Endothelial cell of umbilical vein (primary cell): Measurements from ENCODE around the gene FBXO10. TPM values are rescaled to one million over a fixed set of nuclear protein-coding genes. Genes with fewer than 3 reads are reported as not detected.

ENCODE experiments used
- BruUV-seq: library from RNA; stranded (reverse); fragments of 400-500 nt; replicated peaks from 2 replicates; lab custom pipeline; 2021; lab: Mats Ljungman, UMichigan
- CTCF ChIA-PET: fragments of 300-600, 350-600 bp; sonication (Branson Sonifier 250); formaldehyde crosslinking; loops from one replicate; lab custom pipeline; 2021; ENCODE audit warnings: antibody characterized with exemption, inconsistent platforms; lab: Charles Lee
- POLR2A ChIA-PET: fragments of 300-600, 350-600 bp; sonication (Branson Sonifier 250); formaldehyde crosslinking; loops from one replicate; lab custom pipeline; 2021; ENCODE audit warnings: antibody characterized with exemption, inconsistent platforms; lab: Charles Lee
- DNase-seq: peaks from one replicate; pipeline ENCODE4 v3.0.0-alpha.2; 2011; ENCODE audit warnings: low read depth, low spot score
- FAIRE-seq: peaks from 2 replicates; lab custom pipeline; 2011; peaks lifted over from hg19 to GRCh38; lab: Jason Lieb, UNC
- H2AFZ ChIP-seq: 2 replicates; pipeline ENCODE4 v1.6.0; 2012; ENCODE audit warnings: low read depth, low read length, control low read depth, inconsistent platforms
- H3K27ac ChIP-seq: 2 replicates; pipeline ENCODE4 v1.5.1; 2011; ENCODE audit warnings: low read depth, mild to moderate bottlenecking, control low read depth, low read length, moderate library complexity; ENCODE audit not compliant: insufficient read depth
- H3K27me3 ChIP-seq, 2 experiments: 2 replicates each; pipeline versions ENCODE4 v1.6.0 to v1.6.1; 2011; ENCODE audit warnings: low read length in 2 of 2, mixed read lengths in 1 of 2; ENCODE audit not compliant: control insufficient read depth in 2 of 2, insufficient read depth in 2 of 2
- H3K36me3 ChIP-seq, 2 experiments: 2 replicates in 1 of 2; 3 replicates in 1 of 2; pipeline ENCODE4 v1.5.1; 2011; ENCODE audit warnings: low read length in 2 of 2, mild to moderate bottlenecking in 1 of 2, moderate library complexity in 1 of 2; ENCODE audit not compliant: control insufficient read depth in 2 of 2, insufficient read depth in 2 of 2; ENCODE audit errors: extremely low read depth in 1 of 2
- H3K4me1 ChIP-seq: 3 replicates; pipeline ENCODE4 v1.5.1; 2011; ENCODE audit warnings: mild to moderate bottlenecking, low read length; ENCODE audit not compliant: control insufficient read depth, insufficient read depth; ENCODE audit errors: extremely low read depth
- H3K4me2 ChIP-seq: 2 replicates; pipeline ENCODE4 v1.6.1; 2011; ENCODE audit warnings: low read length, control low read depth, mixed read lengths; ENCODE audit not compliant: insufficient read depth
- H3K4me3 ChIP-seq, 3 experiments: fragments of 200-600 bp in 1 of 3; sonication (generic), shearing (Covaris generic) in 1 of 3; replicated peaks in 1 of 3; 2 replicates each; pipeline ENCODE4 v1.5.1; 2011 to 2016; ENCODE audit warnings: control low read depth in 3 of 3, low read length in 3 of 3, mild to moderate bottlenecking in 2 of 3, inconsistent platforms in 1 of 3, low read depth in 1 of 3, moderate library complexity in 1 of 3; ENCODE audit not compliant: insufficient read depth in 1 of 3
- H3K79me2 ChIP-seq: 2 replicates; pipeline ENCODE4 v1.6.0; 2012; ENCODE audit warnings: low read length, inconsistent platforms; ENCODE audit not compliant: control insufficient read depth, insufficient read depth
- H3K9ac ChIP-seq: replicated peaks from 2 replicates; pipeline ENCODE3; 2011; ENCODE audit warnings: low read length, control low read depth; ENCODE audit not compliant: insufficient read depth; ENCODE audit errors: extremely low read depth
- H3K9me1 ChIP-seq: replicated peaks from 3 replicates; pipeline ENCODE4 v1.6.0; 2011; ENCODE audit warnings: mild to moderate bottlenecking, low read length; ENCODE audit not compliant: control insufficient read depth, insufficient read depth; ENCODE audit errors: extremely low read depth
- H3K9me3 ChIP-seq: replicated peaks from 2 replicates; pipeline ENCODE4 v1.5.1; 2012; ENCODE audit warnings: low read length, inconsistent platforms; ENCODE audit not compliant: control insufficient read depth, insufficient read depth
- H4K20me1 ChIP-seq: replicated peaks from 2 replicates; pipeline ENCODE3; 2011; ENCODE audit warnings: mild to moderate bottlenecking, low read length; ENCODE audit not compliant: control insufficient read depth, insufficient read depth; ENCODE audit errors: extremely low read depth
- EZH2 ChIP-seq: IDR thresholded peaks from 2 replicates; pipeline ENCODE4 v1.6.1; 2012; ENCODE audit warnings: borderline replicate concordance, low read depth, mild to moderate bottlenecking, moderate library complexity, low read length, inconsistent platforms; ENCODE audit not compliant: severe bottlenecking
- FOS ChIP-seq: IDR thresholded peaks from 2 replicates; pipeline ENCODE4 v1.6.1; 2011; ENCODE audit warnings: mild to moderate bottlenecking, low read length, moderate library complexity, borderline replicate concordance; ENCODE audit not compliant: insufficient read depth
- GATA2 ChIP-seq: IDR thresholded peaks from 2 replicates; pipeline ENCODE4 v1.7.0; 2011; ENCODE audit warnings: low read depth, mild to moderate bottlenecking, moderate library complexity, mixed read lengths, low read length; ENCODE audit not compliant: insufficient read length, insufficient read depth
- JUN ChIP-seq: IDR thresholded peaks from 2 replicates; pipeline ENCODE4 v1.6.1; 2011; ENCODE audit warnings: borderline replicate concordance, low read depth; ENCODE audit not compliant: insufficient read length, insufficient read depth
- MYC ChIP-seq: IDR thresholded peaks from one replicate; pipeline ENCODE4 v1.6.1; 2011; ENCODE audit warnings: mild to moderate bottlenecking, low read depth, low read length
- POLR2A ChIP-seq: IDR thresholded peaks from 2 replicates; pipeline ENCODE4 v1.6.1; 2012; ENCODE audit warnings: low read depth, mild to moderate bottlenecking, control low read depth, low read length
- POLR2AphosphoS5 ChIP-seq: IDR thresholded peaks from 2 replicates; pipeline ENCODE4 v1.6.1; 2012; ENCODE audit warnings: low read depth, mild to moderate bottlenecking, control low read depth, low read length, moderate library complexity; ENCODE audit not compliant: insufficient read depth
- dilution Hi-C: fragments of 300-500 bp; cut with MboI; formaldehyde crosslinking; loops from one replicate; pipeline ENCODE4 v1.15.0; 2019; ENCODE audit warnings: low sequenced_read_pairs; ENCODE audit not compliant: extremely low pct_ligation_motif_present
- intact Hi-C: fragments of 100-400 bp; cut with micrococcal nuclease; formaldehyde crosslinking; loops from one replicate; pipeline ENCODE4 v1.10.0; 2022
- polyA plus RNA-seq, 4 experiments: library from polyadenylated mRNA; depleted of rRNA in 3 of 4; stranded (reverse) in 3 of 4; unstranded in 1 of 4; fragments of >200 nt; gene quantifications; 2 replicates each; pipeline versions ENCODE4 v1.2.1 to v1.2.3, GENCODE V29; 2011 to 2012; ENCODE audit warnings: missing spikeins in 1 of 4
- total RNA-seq: library from RNA; stranded (reverse); gene quantifications from 2 replicates; pipeline ENCODE4 v1.2.3, GENCODE V29; 2021
- TF ChIP-seq, protein P1 (sequence below), 2 donors: IDR thresholded peaks; 1 replicate in 1 of 2; 2 replicates in 1 of 2; pipeline ENCODE4 v1.5.1; 2011; ENCODE audit warnings: low read length in 2 of 2, mild to moderate bottlenecking in 2 of 2, moderate library complexity in 2 of 2, control low read depth in 1 of 2, inconsistent platforms in 1 of 2, low read depth in 1 of 2; ENCODE audit not compliant: insufficient read depth in 1 of 2; ENCODE audit errors: extremely low read depth in 1 of 2
- TF ChIP-seq, protein P2 (sequence below): IDR thresholded peaks from 2 replicates; pipeline ENCODE4 v1.6.1; 2011; ENCODE audit not compliant: insufficient read depth, insufficient read length

Gene FBXO10
- total and polyA plus RNA-seq, 2 donors (not counting 3 experiments of a cell fraction or from before 2014, with no cell fraction given): 11.8 to 14.4 TPM

DNA sequence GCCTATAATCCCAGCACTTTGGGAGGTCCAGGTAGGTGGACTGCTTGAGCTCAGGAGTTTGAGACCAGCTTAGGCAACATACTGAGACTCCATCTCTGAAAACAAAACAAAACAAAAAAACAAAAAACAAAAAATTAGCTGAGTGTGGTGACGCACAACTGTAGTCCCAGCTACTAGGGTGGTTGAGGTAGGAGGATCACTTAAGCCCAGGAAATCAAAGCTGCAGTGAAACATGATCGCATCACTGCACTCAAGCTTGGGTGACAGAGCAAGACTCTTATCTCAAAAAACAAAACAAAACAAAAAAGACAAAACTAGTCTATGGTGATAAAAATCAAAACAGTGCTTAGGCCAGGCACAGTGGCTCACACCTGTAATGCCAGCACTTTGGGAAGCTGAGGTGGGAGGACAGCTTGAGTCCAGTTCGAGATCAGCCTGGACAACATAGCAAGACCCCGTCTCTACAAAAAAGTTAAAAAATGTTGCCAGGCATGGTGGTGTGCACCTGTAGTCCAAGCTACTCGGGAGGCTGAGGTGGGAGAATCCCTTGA is 28.8 kb downstream of the FBXO10 start:
- dilution Hi-C loops: no loop called here
- H3K4me3 ChIP-seq: no peak overlapping the region
- FAIRE-seq (no peak), DNase-seq (no peak)
- POLR2A ChIA-PET: no interaction called here
- H3K9ac ChIP-seq: no peak overlapping the region
- no TSS peak for BruUV-seq
- no peaks in the 10 kb centered on the region for H3K9me1 ChIP-seq
- intact Hi-C loops: no loop called here
- CTCF ChIA-PET: no interaction called here
- no peak overlapping the region for H3K4me2 ChIP-seq
- TF ChIP-seq, protein P1, sequence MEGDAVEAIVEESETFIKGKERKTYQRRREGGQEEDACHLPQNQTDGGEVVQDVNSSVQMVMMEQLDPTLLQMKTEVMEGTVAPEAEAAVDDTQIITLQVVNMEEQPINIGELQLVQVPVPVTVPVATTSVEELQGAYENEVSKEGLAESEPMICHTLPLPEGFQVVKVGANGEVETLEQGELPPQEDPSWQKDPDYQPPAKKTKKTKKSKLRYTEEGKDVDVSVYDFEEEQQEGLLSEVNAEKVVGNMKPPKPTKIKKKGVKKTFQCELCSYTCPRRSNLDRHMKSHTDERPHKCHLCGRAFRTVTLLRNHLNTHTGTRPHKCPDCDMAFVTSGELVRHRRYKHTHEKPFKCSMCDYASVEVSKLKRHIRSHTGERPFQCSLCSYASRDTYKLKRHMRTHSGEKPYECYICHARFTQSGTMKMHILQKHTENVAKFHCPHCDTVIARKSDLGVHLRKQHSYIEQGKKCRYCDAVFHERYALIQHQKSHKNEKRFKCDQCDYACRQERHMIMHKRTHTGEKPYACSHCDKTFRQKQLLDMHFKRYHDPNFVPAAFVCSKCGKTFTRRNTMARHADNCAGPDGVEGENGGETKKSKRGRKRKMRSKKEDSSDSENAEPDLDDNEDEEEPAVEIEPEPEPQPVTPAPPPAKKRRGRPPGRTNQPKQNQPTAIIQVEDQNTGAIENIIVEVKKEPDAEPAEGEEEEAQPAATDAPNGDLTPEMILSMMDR (IDR thresholded peaks at IDR 0.05; ENCODE audit: extremely low read depth in 1 of 2, insufficient read depth in 1 of 2, low read depth in 1 of 2, low read length in 2 of 2): no peak
- TF ChIP-seq JUN: no peak
- TF ChIP-seq EZH2: no peak
- H2AFZ ChIP-seq: no peak overlapping the region
- no peaks in the 10 kb centered on the region for H3K79me2 ChIP-seq
- H3K27me3 ChIP-seq: no peaks in the 10 kb centered on the region
- H3K27ac ChIP-seq: no peak overlapping the region
- H3K9me3 ChIP-seq: no peaks in the 10 kb centered on the region
- H4K20me1 ChIP-seq: no peaks in the 10 kb centered on the region
- H3K36me3 ChIP-seq: no peaks in the 10 kb centered on the region
- no peaks in the 10 kb centered on the region for H3K4me1 ChIP-seq

DNA sequence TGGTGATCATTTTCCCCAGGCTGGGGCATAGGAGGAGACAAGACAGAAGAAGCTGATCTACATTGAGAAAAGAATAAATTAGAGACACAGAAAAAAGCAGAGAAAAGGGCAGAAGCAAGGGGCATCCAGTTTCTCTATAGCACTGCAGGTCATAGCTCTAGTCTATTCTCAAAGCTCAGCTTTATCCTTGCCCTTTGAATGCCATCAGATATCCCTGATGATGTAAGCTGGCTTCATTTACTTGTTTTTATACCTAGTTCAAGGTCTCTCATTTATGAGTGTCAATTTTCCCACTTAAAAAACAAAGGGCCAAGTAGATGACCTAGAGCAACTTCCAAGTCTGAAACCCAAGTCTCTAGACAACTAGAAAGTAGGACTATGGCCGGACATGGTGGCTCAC is 32.7 kb downstream of the FBXO10 start:
- Histone ChIP-seq H3K9me3 (no peaks in the 10 kb centered on the region), H3K4me2 (no peak overlapping the region), H3K9ac (no peak overlapping the region), H3K36me3 (peaks cover 2 to 14% of the 10 kb centered on the region in 2 experiments), H4K20me1 (no peaks in the 10 kb centered on the region), H3K79me2 (no peaks in the 10 kb centered on the region), H3K27ac (no peak overlapping the region), H3K9me1 (no peaks in the 10 kb centered on the region), H2AFZ (no peak overlapping the region), H3K27me3 (no peaks in the 10 kb centered on the region), H3K4me3 (no peak overlapping the region), H3K4me1 (no peaks in the 10 kb centered on the region)
- CTCF ChIA-PET: no interaction called here
- POLR2A ChIA-PET: no interaction called here
- TF ChIP-seq FOS (no peak), MYC (no peak), POLR2A (no peak), EZH2 (no peak), GATA2 (no peak), JUN (no peak), POLR2AphosphoS5 (no peak)
- TF ChIP-seq, protein P2, sequence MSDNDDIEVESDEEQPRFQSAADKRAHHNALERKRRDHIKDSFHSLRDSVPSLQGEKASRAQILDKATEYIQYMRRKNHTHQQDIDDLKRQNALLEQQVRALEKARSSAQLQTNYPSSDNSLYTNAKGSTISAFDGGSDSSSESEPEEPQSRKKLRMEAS: no peak
- TF ChIP-seq, protein P1 (IDR thresholded peaks at IDR 0.05; ENCODE audit: extremely low read depth in 1 of 2, insufficient read depth in 1 of 2, low read depth in 1 of 2, low read length in 2 of 2): no peak
- dilution Hi-C loops (no loop called here), intact Hi-C loops (no loop called here)
- no peak for DNase-seq
- no TSS peak for BruUV-seq
- no peak for FAIRE-seq
